HL-60 (cell line): ENCODE measurements around the gene PTGIR.

ENCODE experiments used
- DNase-seq, 2 experiments: peaks; one replicate each; pipeline ENCODE4 v3.0.0-alpha.2; 2010 to 2020; ENCODE audit warnings: low read depth in 1 of 2, low spot score in 1 of 2
- H3K27ac ChIP-seq: fragments of 250-450 bp; sonication (Bioruptor Pico); replicated peaks from 2 replicates; pipeline ENCODE4 v1.5.1; 2020; ENCODE audit warnings: mild to moderate bottlenecking, moderate library complexity
- H3K27me3 ChIP-seq: fragments of 250-450 bp; sonication (Bioruptor Pico); 2 replicates; pipeline ENCODE4 v1.5.1; 2021; ENCODE audit warnings: mild to moderate bottlenecking, moderate library complexity; ENCODE audit not compliant: insufficient read depth, poor library complexity, severe bottlenecking
- H3K4me3 ChIP-seq: replicated peaks from 2 replicates; pipeline ENCODE4 v1.5.1; 2011; ENCODE audit warnings: mild to moderate bottlenecking, control low read depth, low read length; ENCODE audit not compliant: insufficient read depth
- GABPA ChIP-seq: IDR thresholded peaks from 2 replicates; pipeline ENCODE4 v1.6.1; 2012; ENCODE audit warnings: low read depth
- POLR2AphosphoS5 ChIP-seq: IDR thresholded peaks from 2 replicates; pipeline ENCODE4 v1.6.1; 2012; ENCODE audit warnings: low read depth
- REST ChIP-seq: IDR thresholded peaks from 2 replicates; pipeline ENCODE4 v1.6.1; 2012; ENCODE audit warnings: low read depth; ENCODE audit not compliant: insufficient replicate concordance
- SPI1 ChIP-seq: IDR thresholded peaks from 2 replicates; pipeline ENCODE4 v1.6.1; 2012; ENCODE audit warnings: low read depth, mild to moderate bottlenecking, borderline replicate concordance
- TF ChIP-seq, protein P1 (sequence below): IDR thresholded peaks from one replicate; pipeline ENCODE4 v1.5.1; 2011; ENCODE audit warnings: low read length, control low read depth, inconsistent platforms; ENCODE audit not compliant: insufficient read depth

The PTGIR gene

DNA sequence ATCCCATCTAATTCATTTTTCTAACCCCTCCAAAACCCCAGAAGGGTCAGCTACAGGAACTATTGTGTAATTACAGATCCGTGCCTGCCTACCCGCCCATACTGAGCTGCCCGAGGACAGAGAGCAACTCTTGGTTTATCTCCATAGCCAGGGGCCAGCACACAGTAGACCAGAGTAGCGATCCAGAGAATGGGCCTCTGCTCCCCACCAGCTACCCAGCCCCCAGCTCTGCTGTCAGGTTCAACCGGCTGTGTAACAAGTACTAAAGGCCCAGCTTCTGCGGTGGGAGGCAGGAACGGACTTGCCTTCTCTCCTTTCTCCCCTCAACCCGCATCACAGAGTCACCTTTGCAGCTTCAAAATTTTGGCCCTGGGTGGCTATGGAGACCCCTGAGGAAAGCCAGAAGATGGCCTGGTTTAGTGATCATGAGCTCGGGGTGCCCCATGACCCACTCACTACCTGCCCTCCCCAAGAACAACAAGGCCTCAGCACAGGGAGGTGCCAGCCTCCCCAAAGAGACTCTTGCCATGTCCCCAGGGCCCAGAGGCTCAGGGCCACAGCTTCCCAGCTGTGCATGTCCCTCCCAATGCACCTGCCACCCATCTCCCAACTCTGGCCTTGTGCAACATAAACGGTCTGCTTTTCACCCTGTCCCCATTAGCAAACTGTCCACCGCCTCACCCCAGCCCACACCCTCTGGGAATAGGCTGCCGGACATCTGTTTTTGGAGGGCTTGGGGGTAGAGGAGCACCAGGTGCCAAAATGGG lies 18.0 kb downstream of the PTGIR start:
- Histone ChIP-seq H3K27me3 (no peaks in the 10 kb centered on the region), H3K27ac (no peak overlapping the region), H3K4me3 (no peak overlapping the region)
- no peak for DNase-seq
- TF ChIP-seq REST (no peak), GABPA (no peak), POLR2AphosphoS5 (no peak), SPI1 (no peak)
- TF ChIP-seq, protein P1, sequence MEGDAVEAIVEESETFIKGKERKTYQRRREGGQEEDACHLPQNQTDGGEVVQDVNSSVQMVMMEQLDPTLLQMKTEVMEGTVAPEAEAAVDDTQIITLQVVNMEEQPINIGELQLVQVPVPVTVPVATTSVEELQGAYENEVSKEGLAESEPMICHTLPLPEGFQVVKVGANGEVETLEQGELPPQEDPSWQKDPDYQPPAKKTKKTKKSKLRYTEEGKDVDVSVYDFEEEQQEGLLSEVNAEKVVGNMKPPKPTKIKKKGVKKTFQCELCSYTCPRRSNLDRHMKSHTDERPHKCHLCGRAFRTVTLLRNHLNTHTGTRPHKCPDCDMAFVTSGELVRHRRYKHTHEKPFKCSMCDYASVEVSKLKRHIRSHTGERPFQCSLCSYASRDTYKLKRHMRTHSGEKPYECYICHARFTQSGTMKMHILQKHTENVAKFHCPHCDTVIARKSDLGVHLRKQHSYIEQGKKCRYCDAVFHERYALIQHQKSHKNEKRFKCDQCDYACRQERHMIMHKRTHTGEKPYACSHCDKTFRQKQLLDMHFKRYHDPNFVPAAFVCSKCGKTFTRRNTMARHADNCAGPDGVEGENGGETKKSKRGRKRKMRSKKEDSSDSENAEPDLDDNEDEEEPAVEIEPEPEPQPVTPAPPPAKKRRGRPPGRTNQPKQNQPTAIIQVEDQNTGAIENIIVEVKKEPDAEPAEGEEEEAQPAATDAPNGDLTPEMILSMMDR: no peak

- TF ChIP-seq, protein P1: no peak
- no peak for TF ChIP-seq POLR2AphosphoS5
- no peak for TF ChIP-seq REST
- TF ChIP-seq SPI1: no peak
- no peak for TF ChIP-seq GABPA
Observed at GRCh38 chr19:46606019-46606418, 18.9 kb downstream of the PTGIR start.

DNA sequence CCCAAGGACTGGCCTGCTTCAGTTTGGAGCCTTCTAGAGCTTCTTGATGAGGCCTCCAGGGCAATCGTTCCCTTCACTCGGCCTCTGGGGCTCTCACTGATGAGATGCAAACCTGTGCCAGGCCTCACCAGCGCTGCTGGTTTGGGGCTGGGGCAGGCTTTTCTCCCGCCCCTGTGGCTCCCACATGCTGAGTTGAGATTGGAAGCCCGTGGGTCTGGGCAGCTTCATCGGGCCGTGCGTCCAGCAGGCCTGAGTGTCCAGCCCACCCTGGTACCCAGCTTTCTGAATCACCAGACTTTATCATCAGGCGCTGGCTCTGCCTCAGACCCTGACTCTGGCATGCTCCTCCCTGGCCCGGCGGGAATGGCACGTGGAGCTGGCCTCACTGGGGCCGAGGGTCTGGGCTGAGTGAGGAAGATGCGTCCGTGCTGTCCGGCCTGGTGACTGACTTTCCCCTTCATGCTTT lies 19.5 kb downstream of the PTGIR start:
- no peak overlapping the region for H3K27ac ChIP-seq
- no peaks in the 10 kb centered on the region for H3K27me3 ChIP-seq
- H3K4me3 ChIP-seq: no peak overlapping the region
- no peak for DNase-seq
- no peak for TF ChIP-seq REST
- TF ChIP-seq, protein P1: no peak
- TF ChIP-seq SPI1: no peak
- TF ChIP-seq GABPA: no peak
- no peak for TF ChIP-seq POLR2AphosphoS5

More at GRCh38 chr19:46606019-46606418, 18.9 kb downstream of the PTGIR start:
- DNase-seq: no peak
- H3K4me3 ChIP-seq: no peak overlapping the region
- H3K27ac ChIP-seq: no peak overlapping the region
- H3K27me3 ChIP-seq: no peaks in the 10 kb centered on the region
